T47D (cell line): Measurements from ENCODE around the gene NT5C1B.
"Not testable (repeated sequence)": the region's sequence is repeated elsewhere in the genome, so short reads cannot be mapped to it uniquely, and the experiment has no call there.

Experiments used
- DNase-seq, 2 experiments: peaks; one replicate each; pipeline versions ENCODE4 v3.0.0 to v3.0.0-alpha.2; 2011 to 2012; ENCODE audit warnings: low read depth in 1 of 2, low spot score in 1 of 2
- JUND ChIP-seq: IDR thresholded peaks from 2 replicates; pipeline ENCODE4 v1.6.1; 2012; ENCODE audit warnings: low read depth
- in situ Hi-C: cut with HindIII; loops from 2 replicates; pipeline ENCODE4 v1.10.0; 2016; ENCODE audit warnings: low sequenced_read_pairs, low pct_unique_long_range_greater_than_20kb

The NT5C1B gene

GRCh38 chr2:18589354-18589753 lies at the start of gene NT5C1B:
Gene NT5C1B (minus strand): TSS chr2:18589569. CDS start chr2:18589468, 101 bp downstream.
- no peak for TF ChIP-seq JUND
- DNase-seq, result no peak
- in situ Hi-C loops, result no loop called here

GRCh38 chr2:18637196-18637595 lies 47.8 kb upstream of the NT5C1B start:
- no peak for TF ChIP-seq JUND
- in situ Hi-C loops, result no loop called here
- DNase-seq, result no peak

GRCh38 chr2:18632699-18633098 lies 43.3 kb upstream of the NT5C1B start:
- in situ Hi-C loops, DNase-seq: not testable (repeated sequence)

- no peak for DNase-seq
- no peak for TF ChIP-seq JUND
- in situ Hi-C loops, result no loop called here
Observed at GRCh38 chr2:18630941-18631340, 41.6 kb upstream of the NT5C1B start.

GRCh38 chr2:18630541-18630940 lies 41.2 kb upstream of the NT5C1B start:
- in situ Hi-C loops, result no loop called here
- no peak for TF ChIP-seq JUND
- no peak for DNase-seq

GRCh38 chr2:18630101-18630500 lies 40.7 kb upstream of the NT5C1B start:
- DNase-seq, result no peak
- TF ChIP-seq JUND, result no peak
- in situ Hi-C loops, result no loop called here

- DNase-seq, result no peak
- in situ Hi-C loops, result no loop called here
- no peak for TF ChIP-seq JUND
Observed at GRCh38 chr2:18626958-18627650, 37.7 kb upstream of the NT5C1B start.

- no peak for TF ChIP-seq JUND
- no peak for DNase-seq
- in situ Hi-C loops, result no loop called here
Observed at GRCh38 chr2:18626256-18626668, 36.9 kb upstream of the NT5C1B start.

GRCh38 chr2:18625563-18625962 lies 36.2 kb upstream of the NT5C1B start:
- TF ChIP-seq JUND, result no peak
- in situ Hi-C loops, result no loop called here
- DNase-seq, result no peak

- no peak for DNase-seq
- in situ Hi-C loops, result no loop called here
- TF ChIP-seq JUND, result no peak
Observed at GRCh38 chr2:18623782-18624181, 34.4 kb upstream of the NT5C1B start.

GRCh38 chr2:18620867-18621632 lies 31.7 kb upstream of the NT5C1B start:
- DNase-seq, result no peak
- TF ChIP-seq JUND, result no peak
- in situ Hi-C loops, result no loop called here

- in situ Hi-C loops, result no loop called here
- DNase-seq, result no peak
- TF ChIP-seq JUND, result no peak
Observed at GRCh38 chr2:18619091-18619490, 29.7 kb upstream of the NT5C1B start.

- TF ChIP-seq JUND, result no peak
- in situ Hi-C loops, result no loop called here
Observed at GRCh38 chr2:18614041-18614440, 24.7 kb upstream of the NT5C1B start.

More at GRCh38 chr2:18614041-18614440, 24.7 kb upstream of the NT5C1B start:
- DNase-seq, result no peak
